HL-60/S4 (cell line): ENCODE data around the gene GNB1.
"Not testable (repeated sequence)": the region's sequence is repeated elsewhere in the genome, so short reads cannot be mapped to it uniquely, and the experiment has no call there.

ENCODE experiments used
- in situ Hi-C: fragments of 300-500 bp; cut with MboI; formaldehyde crosslinking; loops from 2 replicates; pipeline ENCODE4 v1.14.3; 2022; ENCODE audit warnings: low sequenced_read_pairs

GNB1 gene

GRCh38 chr1:1861761-1862310 lies 29.1 kb downstream of the GNB1 start:
- in situ Hi-C loops = not testable (repeated sequence)

DNA sequence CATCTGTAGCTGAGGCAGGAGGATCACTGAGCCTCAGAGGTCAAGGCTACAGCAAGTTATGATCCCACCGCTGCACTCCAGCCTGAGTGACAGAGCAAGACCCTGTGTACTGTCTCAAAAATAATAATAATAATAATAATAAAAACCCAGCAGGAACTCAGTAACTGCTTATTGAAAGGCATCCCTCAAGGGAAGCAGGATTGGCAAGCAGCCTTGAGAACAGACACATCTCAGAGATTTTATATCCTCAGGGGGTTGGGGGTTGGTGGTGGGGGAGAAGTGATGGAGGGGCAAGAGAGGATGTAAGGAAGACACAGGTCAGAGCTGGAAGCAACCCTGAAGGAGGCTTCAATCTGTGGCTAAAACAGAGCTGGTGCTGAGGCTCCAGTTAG lies 29.6 kb downstream of the GNB1 start:
- in situ Hi-C loops = no loop called here

DNA sequence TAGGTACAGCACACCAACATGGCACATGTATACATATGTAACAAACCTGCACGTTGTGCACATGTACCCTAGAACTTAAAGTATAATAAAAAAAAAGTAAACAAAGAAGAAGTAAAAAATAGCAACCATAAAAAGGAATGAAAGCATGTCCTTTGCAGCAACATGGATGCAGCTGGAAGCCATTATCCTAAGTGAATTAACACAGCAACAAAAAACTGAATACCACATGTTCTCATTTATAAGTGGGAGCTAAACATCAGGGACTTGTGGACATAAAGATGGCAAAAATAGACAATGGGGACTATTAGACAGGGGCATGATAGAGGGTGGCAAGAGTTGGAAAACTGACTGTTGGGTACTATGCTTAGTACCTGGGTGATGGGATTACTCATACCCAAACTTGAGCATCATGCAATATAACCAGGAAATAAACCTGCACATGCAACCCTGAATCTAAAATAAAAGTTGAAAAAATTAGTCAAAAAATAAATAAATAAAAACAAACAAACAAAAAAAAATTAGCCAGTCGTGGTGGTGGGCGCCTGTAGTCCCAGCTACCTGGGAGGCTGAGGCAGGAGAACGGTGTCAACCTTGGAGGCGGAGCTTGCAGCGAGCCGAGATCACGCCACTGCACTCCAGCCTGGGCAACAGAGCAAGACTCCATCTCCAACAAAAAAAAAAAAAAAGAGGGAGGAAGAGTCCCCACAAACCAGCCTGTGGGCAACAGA lies 30.8 kb downstream of the GNB1 start:
- in situ Hi-C loops = not testable (repeated sequence)

DNA sequence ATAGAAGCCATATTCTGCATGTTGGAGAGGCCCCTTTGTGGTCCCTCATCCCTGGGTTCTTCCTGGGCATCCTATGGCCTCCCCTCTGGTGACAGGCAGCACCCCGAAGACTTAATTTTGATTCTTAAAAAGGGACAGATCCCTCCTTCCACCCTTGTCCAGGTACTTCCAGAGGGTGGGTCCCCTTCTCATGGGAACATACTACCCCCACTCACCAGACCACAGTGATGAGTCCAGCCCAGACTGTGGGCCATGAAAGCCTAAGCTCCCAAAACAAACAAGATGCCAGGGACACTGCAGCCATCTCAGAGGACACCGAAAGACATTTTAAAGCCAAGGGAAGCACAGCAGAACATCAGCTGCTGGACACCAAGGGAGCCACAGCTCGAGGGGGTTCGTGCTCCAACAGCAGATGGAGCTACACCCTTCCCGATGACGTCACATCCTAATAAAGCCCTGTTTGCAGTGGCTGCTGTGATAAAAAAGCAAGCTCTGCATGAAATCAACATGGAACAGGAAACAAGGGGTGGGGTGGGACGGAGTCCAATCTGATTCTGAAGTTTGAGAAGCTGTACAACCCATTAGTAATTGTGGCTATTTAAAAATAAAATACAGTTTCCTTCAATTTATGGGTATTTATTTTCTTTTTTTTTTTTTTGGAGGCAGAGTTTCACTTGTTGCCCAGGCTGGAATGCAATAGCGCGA lies 32.4 kb downstream of the GNB1 start:
- in situ Hi-C loops = no loop called here

- in situ Hi-C loops = no loop called here
Observed at GRCh38 chr1:1857096-1857703, 33.7 kb downstream of the GNB1 start.

DNA sequence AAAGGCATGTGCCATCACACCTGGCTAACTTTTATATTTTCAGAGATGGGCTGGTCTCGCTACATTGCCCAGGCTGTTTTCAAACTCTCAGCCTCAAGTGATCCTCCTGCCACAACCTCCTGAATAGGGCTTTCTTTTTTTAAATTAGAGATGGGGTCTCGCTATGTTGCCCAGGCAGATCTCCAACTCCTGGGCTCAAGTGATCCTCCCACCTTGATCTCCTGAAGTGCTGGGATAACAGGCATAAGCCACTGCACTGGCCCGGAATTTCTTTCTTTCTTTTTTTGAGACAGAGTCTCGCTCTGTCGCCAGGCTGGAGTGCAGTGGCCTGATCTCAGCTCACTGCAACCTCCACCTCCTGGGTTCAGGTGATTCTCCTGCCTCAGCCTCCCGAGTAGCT lies 34.7 kb downstream of the GNB1 start:
- in situ Hi-C loops = not testable (repeated sequence)

GRCh38 chr1:1853593-1854257 lies 37.2 kb downstream of the GNB1 start:
- in situ Hi-C loops = no loop called here

DNA sequence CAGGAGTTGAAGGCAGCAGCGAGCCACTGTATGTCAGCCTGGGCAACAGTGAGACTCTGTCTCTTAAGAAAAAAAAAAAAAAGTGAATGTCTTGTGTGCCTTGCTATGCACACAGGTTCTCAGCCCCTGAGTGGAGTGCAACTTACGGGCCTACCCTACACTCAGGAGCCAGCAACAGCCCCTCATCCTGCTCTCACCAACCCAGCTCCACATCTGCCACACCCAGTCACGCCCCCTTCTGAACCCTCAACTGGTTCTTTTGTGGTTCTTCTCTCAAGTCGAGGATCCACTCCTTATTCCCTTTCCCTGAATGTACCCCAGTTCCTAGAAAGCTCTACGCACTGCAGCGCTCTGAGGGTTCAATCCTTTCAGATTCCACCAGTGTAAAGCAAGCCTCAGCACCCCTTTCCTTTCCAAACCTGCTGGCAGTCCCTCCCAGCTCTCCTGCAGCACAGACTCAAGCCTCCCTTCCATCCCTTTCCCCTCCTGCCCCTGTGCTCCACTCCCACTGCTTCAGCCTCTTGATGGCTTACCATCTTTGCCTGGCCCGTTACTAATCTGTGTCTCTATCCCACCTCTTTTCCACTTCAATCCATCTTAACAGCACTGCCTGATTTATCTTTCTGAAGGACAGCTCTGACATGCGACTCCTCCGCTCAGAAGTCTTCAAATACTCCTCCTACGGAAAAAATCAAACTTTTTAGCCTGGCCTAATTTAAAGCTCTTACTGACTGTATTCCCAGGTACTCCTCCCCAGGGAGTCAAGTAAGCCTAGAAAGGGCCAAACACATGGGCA lies 38.1 kb downstream of the GNB1 start:
- in situ Hi-C loops = no loop called here

DNA sequence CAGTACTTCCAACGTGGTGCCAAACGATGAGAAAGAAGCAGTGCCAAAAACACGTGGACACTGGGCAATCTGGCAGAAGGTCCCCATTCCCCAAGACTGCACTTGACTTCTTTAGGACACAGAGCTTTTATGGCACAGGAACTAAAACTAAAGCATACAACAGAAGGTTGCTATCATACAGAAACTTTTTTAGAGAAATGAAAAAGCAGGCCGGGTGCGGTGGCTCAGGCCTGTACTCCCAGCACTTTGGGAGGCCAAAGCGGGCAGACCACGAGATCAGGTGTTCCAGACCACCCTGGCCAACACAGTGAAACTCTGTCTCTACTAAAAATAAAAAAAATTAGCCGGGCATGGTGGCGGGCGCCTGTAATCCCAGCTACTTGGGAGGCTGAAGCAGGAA lies 43.0 kb downstream of the GNB1 start:
- in situ Hi-C loops = no loop called here

GRCh38 chr1:1847061-1847850 lies 43.6 kb downstream of the GNB1 start:
- in situ Hi-C loops = no loop called here

GRCh38 chr1:1846386-1846918 lies 44.4 kb downstream of the GNB1 start:
- in situ Hi-C loops = no loop called here

- in situ Hi-C loops = no loop called here
Observed at GRCh38 chr1:1842360-1843146, 48.3 kb downstream of the GNB1 start.

GRCh38 chr1:1841575-1841995 lies 49.3 kb downstream of the GNB1 start:
- in situ Hi-C loops = no loop called here

- in situ Hi-C loops = no loop called here
Observed at GRCh38 chr1:1839311-1839965, 51.4 kb downstream of the GNB1 start.

DNA sequence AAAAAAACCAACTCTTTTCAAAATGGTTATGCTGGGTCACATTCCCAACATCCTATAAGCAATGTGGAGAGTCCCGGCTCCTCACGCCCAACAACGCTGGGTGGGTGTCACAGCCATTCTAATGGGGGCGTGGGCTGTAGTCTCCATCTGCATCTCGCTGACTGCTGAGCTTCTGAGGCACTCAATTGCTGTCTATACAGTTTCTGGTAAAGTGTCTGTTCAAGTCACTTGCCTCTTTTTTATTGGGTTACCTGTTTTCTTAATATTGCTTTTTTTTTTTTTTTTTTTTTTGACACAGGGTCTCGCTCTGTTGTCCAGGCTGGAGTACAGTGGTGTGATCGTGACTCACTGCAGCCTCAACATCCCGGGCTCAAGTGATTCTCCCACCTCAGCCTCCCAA lies 54.8 kb downstream of the GNB1 start:
- in situ Hi-C loops = no loop called here

GRCh38 chr1:1835546-1835945 lies 55.3 kb downstream of the GNB1 start:
- in situ Hi-C loops = no loop called here

GRCh38 chr1:1833916-1834325 lies 57.0 kb downstream of the GNB1 start:
- in situ Hi-C loops = no loop called here

- in situ Hi-C loops = no loop called here
Observed at GRCh38 chr1:1833456-1833855, 57.4 kb downstream of the GNB1 start.
